Psoas muscle (tissue), 8 donors: ENCODE measurements around the gene G2E3. TPM values are rescaled to one million over a fixed set of nuclear protein-coding genes. Genes with fewer than 3 reads are reported as not detected.
A peak's percentile ranks its signal among the peaks of the same experiment; 100 is the strongest.

ENCODE experiments used
- ATAC-seq, 4 donors: fragments of 200-7000 bp; cut with Tn5 transposase; one replicate each; pipeline ENCODE4 v1.9.1; 2020; ENCODE audit warnings: moderate library complexity in 3 of 4, mild to moderate bottlenecking in 2 of 4
- DNase-seq, 2 donors: peaks; one replicate each; pipeline ENCODE4 v3.0.0-alpha.2; 2020
- H3K27ac ChIP-seq: fragments of 200-600 bp; one replicate; pipeline ENCODE4 v1.8.0; 2022
- H3K27me3 ChIP-seq, 3 donors: fragments of 200-600 bp in 1 of 3; one replicate each; pipeline versions ENCODE4 v1.6.1 to v1.8.0; 2013 to 2022; ENCODE audit warnings: low read length in 2 of 3, mild to moderate bottlenecking in 2 of 3, moderate library complexity in 1 of 3; ENCODE audit not compliant: insufficient read depth in 3 of 3
- H3K36me3 ChIP-seq, 2 donors: fragments of 200-600 bp in 1 of 2; one replicate each; pipeline versions ENCODE4 v1.6.1 to v1.8.0; 2013 to 2022; ENCODE audit warnings: low read depth in 1 of 2, mild to moderate bottlenecking in 1 of 2, moderate library complexity in 1 of 2; ENCODE audit not compliant: insufficient read depth in 1 of 2
- H3K4me1 ChIP-seq: fragments of 200-600 bp; one replicate; pipeline ENCODE4 v1.8.0; 2022
- H3K4me3 ChIP-seq: fragments of 200-600 bp; one replicate; pipeline ENCODE4 v1.8.0; 2022; ENCODE audit warnings: mild to moderate bottlenecking
- H3K9me3 ChIP-seq: fragments of 200-600 bp; one replicate; pipeline ENCODE4 v1.8.0; 2022
- WGBS, 3 donors: extraction: QIAGEN DNeasy Blood & Tissue Kit; methylation state at CpG; one replicate each; pipeline versions ENCODE4 v1.1.6 to v1.1.7; 2013; 5-methylcytosine and 5-hydroxymethylcytosine counted together
- intact Hi-C, 2 donors: fragments of 100-400 bp; cut with DNase I; formaldehyde crosslinking; loops; one replicate each; pipeline versions ENCODE4 v1.11.0 to v1.14.2; 2022
- polyA plus RNA-seq, 3 donors: library from polyadenylated mRNA; stranded (reverse); fragments of 200-250 nt; gene quantifications; one replicate each; pipeline ENCODE4 v1.2.3, GENCODE V29; 2013
- total RNA-seq, 4 donors: library from RNA; stranded (reverse); fragmentation: NEBNext Ultra II Directional in 2 of 4; extraction: Animal tissue kit (Norgen Biotek cat#: 25700) in 2 of 4; gene quantifications; one replicate each; pipeline versions ENCODE4 v1.2.1 to v1.2.4, GENCODE V29; 2021 to 2023
- TF ChIP-seq, protein P1 (sequence below): fragments of 200-600 bp; IDR thresholded peaks from one replicate; pipeline ENCODE4 v1.8.0; 2022; ENCODE audit warnings: antibody characterized with exemption
- donor health status: healthy with polysubstance abuse.
- donor health status: DM: no; HTN: no; CAD: no; lungs with moderate emphysema.
- donor health status: Bipolar disorder and iron deficiency.
- donor health status: healthy.
- donor health status: DM: yes; HTN: yes; CAD: no.
- donor health status: DM: no; HTN: no; CAD: no.
- donor health status: DM: no; HTN: no; CAD: no.
- donor health status: DM: yes; HTN: yes; CAD: no.

The G2E3 gene
- total and polyA plus RNA-seq, 7 donors, result 1.9 to 8.0 (median 5.0) TPM

DNA sequence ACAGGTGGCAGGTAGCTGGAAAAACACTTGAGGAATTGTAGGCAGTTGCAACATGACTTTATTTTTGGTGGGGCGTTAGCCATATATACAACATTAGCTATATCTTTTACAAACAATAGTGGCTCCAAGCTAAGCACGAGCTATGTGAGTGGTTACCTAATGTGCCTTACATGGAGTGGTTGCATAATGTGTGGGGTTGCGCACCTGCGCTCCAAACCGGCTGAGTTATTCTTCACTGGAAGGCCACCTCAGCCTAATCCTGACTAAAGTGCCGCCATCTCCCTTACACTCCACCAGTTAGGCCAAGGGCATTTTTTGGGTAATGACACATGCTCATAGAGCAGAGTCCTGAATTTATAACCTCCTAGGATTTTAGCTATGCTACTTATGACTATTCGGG lies 31.8 kb upstream of the G2E3 start:
- DNase-seq (no peak), ATAC-seq (no peak)
- no peaks in the 10 kb centered on the region for H3K36me3 ChIP-seq
- intact Hi-C loops, result loop anchor here in 1 of 2 donors (10.0 kb wide), 1 partner anchor 152 kb away; no protein-coding TSS in a partner anchor
- no peak overlapping the region for H3K4me3 ChIP-seq
- H3K9me3 ChIP-seq, result no peaks in the 10 kb centered on the region
- no peak overlapping the region for H3K27ac ChIP-seq
- TF ChIP-seq, protein P1, sequence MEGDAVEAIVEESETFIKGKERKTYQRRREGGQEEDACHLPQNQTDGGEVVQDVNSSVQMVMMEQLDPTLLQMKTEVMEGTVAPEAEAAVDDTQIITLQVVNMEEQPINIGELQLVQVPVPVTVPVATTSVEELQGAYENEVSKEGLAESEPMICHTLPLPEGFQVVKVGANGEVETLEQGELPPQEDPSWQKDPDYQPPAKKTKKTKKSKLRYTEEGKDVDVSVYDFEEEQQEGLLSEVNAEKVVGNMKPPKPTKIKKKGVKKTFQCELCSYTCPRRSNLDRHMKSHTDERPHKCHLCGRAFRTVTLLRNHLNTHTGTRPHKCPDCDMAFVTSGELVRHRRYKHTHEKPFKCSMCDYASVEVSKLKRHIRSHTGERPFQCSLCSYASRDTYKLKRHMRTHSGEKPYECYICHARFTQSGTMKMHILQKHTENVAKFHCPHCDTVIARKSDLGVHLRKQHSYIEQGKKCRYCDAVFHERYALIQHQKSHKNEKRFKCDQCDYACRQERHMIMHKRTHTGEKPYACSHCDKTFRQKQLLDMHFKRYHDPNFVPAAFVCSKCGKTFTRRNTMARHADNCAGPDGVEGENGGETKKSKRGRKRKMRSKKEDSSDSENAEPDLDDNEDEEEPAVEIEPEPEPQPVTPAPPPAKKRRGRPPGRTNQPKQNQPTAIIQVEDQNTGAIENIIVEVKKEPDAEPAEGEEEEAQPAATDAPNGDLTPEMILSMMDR, result no peak
- no peaks in the 10 kb centered on the region for H3K27me3 ChIP-seq
- no peaks in the 10 kb centered on the region for H3K4me1 ChIP-seq
- 94 to 97% (median 96%) methylated on average over 7 of the region's 7 CpGs for WGBS, 3 donors

DNA sequence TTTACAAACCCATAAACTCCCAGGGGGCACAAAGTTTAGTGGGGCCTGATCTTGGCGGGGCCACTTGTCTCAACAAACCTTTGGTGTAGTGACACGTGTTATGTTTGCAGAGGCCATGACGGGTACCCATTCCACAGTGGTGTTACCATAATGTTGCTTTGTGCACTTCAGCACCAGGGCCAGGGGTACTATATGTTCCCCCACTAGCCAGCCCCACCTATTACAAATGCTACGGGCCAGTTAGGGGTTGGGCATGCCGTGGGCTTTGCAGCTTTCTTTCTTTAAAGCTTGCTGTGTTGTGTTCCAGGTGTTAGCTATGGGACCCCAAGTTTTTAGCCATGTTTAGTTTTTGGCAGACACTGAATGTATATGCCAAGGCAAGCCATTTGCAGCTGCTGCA lies 30.8 kb upstream of the G2E3 start:
- intact Hi-C loops, result loop anchor here in 1 of 2 donors (10.0 kb wide), 1 partner anchor 153 kb away; no protein-coding TSS in a partner anchor
- no peak for DNase-seq
- Histone ChIP-seq H3K27me3 (no peaks in the 10 kb centered on the region), H3K9me3 (no peaks in the 10 kb centered on the region), H3K4me3 (no peak overlapping the region), H3K36me3 (no peaks in the 10 kb centered on the region), H3K27ac (no peak overlapping the region), H3K4me1 (no peaks in the 10 kb centered on the region)
- TF ChIP-seq, protein P1, result no peak
- 69 to 77% (median 76%) methylated on average over 5 of the region's 5 CpGs for WGBS, 3 donors
- no peak for ATAC-seq

DNA sequence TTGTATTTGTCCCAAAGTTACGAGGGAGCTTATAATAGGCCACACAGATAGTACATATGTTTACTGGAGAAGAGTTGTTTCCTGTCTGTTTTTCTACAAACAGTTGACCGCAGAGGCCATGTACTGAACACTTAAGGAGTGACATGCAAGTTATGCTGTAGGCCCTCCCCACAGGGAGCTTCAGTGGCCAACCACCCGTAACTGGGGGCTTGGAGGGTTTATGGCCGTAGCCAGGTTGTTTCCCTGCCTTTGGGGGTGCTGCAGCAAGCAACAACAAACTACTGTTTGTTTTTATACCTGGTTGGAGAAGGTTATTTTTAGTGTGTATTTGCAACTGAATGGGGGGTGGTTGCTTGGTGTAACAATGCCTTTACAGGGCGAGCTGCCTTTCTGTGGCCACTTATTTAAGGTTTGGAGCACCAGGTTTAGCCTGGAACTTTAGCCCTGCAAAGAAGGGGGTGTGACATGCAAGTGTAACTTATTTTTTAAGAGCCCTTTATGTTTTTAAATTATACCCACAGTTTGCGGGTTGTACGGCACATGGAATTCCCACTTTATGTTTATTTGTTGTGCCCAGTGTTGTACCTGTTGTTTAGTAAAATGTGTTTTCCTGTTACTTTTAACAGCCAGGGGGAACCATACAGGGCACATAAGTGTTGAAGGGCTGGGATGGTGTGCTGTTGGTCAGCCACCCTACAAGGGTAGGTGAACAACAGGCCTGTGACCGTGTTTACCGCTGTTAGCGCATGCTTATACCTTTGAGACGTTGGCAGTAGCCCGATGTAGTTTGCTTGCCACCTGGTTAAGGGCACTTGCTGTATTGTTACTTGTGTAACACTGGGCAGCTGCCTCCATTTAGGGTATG lies 29.9 kb upstream of the G2E3 start:
- H3K27me3 ChIP-seq, result no peaks in the 10 kb centered on the region

DNA sequence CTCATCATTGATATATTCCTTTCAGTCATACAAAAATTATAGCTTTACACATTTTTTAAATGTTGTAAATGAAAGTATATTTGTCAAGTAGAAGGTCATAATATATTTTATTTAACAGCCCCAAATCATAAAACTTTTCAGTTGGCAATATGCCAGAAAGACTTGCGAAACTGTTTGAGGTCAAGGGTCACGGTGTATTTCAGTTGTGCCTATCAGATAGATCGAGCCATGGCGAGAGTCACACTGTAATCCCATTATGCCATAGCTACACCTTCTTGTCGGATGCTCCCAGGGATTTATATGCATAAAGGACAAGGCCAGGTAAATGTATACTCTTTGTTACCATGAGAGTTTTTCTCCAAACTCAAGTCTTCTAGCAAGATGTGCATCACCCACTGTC lies 26.7 kb upstream of the G2E3 start:
- ATAC-seq (no peak), DNase-seq (no peak)
- Histone ChIP-seq H3K4me1 (no peaks in the 10 kb centered on the region), H3K27me3 (no peaks in the 10 kb centered on the region), H3K4me3 (no peak overlapping the region), H3K27ac (no peak overlapping the region), H3K9me3 (no peaks in the 10 kb centered on the region), H3K36me3 (no peaks in the 10 kb centered on the region)
- intact Hi-C loops, result no loop called here
- WGBS, 3 donors, result 77 to 83% (median 78%) methylated on average over 5 of the region's 5 CpGs
- TF ChIP-seq, protein P1, result no peak

More for the DNA sequence above, 29.9 kb upstream of the G2E3 start:
- Histone ChIP-seq H3K9me3 (no peaks in the 10 kb centered on the region), H3K27ac (no peak overlapping the region), H3K4me1 (no peaks in the 10 kb centered on the region), H3K4me3 (no peak overlapping the region), H3K36me3 (no peaks in the 10 kb centered on the region)
- DNase-seq (peak in 1 of 2 donors; percentile 37), ATAC-seq (no peak)
- intact Hi-C loops, result loop anchor here in 1 of 2 donors (10.0 kb wide), 1 partner anchor 154 kb away; no protein-coding TSS in a partner anchor
- 81 to 87% (median 87%) methylated on average over 12 of the region's 12 CpGs for WGBS, 3 donors
- TF ChIP-seq, protein P1, result no peak
